NCI-H526 treated with DMSO at 0.1 percent for 48 hours (cell line): ENCODE measurements around the gene CREBBP.

Experiments used
- DNase-seq: peaks from one replicate; lab custom pipeline; 2025; lab: John Stamatoyannopoulos, UW

The CREBBP gene

DNA sequence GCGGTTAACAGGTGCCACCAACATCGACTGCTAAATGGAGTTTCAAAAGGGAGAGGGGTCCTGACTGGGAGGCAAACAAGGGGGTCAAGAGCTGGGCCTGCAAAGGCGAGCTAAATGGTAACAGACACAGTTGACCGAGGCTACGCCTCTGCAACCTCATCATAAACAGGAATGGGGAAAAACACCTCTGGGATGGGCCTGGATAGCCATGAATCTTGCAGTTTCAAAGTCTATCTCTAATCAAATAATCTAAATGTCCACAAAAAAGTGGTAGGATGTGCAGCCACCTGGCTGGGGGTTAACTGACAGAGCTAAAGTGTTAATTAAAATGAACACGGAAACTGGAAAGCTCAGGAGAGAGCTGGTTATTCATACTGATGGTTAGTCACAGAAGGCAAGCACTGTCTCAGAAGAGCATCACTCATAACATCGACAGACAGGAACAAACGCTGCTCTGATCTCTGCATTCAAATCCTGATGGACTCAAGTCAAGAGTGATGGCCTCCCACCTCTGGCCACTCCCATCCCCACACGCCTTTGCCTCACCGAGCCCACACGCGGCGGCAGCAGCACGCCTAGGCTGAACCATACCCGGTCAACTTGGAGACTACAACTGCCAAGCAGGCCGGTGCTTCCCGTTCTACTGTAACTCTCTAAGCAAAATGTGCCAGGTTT lies 56.3 kb downstream of the CREBBP start:
- DNase-seq = no peak

GRCh38 chr16:3823427-3823826 lies 57.1 kb downstream of the CREBBP start:
- DNase-seq = no peak

GRCh38 chr16:3822366-3823045 lies 58.0 kb downstream of the CREBBP start:
- DNase-seq = no peak

GRCh38 chr16:3821184-3821583 lies 59.3 kb downstream of the CREBBP start:
- DNase-seq = no peak

DNA sequence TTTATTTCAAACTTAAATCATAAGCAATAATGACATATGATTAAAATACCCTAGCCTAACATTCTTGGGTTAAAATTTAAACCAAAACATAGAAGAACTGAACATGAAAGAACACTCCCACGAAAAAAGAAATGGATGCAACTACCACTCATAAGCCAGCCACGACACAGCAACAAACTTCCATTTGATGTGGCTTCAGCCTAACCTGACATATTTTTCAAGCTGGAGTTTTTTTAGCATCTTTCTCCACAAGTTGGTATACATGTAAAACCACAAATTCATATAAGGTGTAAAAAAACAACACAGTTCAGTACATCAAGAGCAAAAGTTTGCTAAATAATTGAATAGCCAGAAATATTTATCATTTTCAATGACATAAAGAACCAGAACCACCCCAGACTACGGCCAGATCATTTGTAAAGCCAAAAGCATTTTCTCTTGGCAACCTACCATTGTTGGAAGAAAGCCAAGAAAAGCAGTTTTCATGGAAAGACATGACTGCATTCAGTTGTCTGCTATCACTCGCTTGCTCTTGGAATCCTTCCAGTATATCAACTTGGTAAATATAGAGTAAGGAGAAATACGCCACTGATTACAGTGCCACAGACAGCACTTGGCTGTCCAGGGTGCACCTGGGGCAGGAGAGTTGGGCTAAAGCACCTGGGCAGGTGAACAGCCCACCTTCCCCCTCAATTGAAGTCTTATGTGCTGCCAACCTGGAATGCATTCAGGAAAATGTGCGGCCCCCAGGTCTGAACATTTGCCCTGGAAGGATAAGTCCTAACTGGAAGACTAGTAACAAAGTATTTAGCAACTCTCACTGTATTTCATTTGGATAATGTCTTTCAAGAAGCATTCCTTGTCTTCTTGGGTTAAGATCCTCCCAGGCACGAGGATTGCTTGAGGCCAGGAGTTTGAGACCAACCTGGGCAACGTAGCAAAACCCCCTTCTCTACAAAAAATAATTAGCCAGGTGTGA lies 60.5 kb downstream of the CREBBP start:
- DNase-seq = no peak

DNA sequence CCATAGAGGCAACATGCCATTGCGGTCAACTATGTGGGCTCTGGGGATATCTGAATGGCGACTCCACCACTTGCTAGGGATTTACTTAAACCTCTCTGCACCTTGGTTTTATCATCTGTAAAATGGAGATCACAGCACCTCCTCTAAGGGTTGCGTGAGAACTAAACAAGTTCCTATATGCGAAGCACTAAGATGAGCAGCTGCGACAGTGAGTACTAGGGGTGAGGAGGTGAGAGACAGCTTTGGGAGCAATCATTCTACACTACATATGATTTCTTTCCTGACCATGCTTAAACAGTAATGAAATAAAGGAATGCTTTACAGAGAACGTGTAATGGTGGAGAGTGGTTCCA lies 61.4 kb downstream of the CREBBP start:
- DNase-seq = no peak

- no peak for DNase-seq
Measured at GRCh38 chr16:3816326-3816725, 64.2 kb downstream of the CREBBP start.

- DNase-seq = no peak
Measured at GRCh38 chr16:3814755-3815154, 65.8 kb downstream of the CREBBP start.

DNA sequence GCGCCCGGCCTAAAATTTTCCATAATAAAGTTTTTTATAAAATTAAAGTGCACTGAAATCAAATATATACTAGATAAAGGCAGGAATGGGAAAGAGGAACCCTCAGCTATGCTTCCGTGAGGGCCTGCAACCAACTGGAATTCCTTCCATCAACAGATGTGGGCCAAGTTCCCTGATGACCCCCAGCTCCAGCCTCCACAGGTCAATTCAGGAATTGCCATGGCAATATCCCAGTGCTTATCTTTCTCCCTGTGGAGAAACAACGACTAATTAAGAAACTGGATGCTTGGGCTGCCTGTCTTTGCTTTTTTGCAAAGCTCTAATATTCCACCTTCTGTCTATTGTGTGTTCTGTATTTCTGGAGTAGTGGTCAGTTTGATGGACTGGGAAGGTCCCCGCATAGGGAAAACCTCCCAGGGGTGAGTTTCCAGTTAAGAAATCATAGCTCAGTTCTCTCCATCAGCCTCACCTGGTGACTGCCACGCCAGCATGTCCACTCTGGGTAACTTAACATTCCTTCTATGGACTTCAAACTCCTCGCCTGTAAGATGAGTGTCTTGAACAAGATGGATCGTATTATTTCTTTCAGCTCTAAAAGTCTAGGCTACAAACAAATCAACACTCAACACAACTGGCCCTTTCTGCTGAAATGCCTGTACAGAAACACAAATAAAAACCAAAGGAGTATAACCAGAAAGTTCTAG lies 67.9 kb downstream of the CREBBP start:
- no peak for DNase-seq

DNA sequence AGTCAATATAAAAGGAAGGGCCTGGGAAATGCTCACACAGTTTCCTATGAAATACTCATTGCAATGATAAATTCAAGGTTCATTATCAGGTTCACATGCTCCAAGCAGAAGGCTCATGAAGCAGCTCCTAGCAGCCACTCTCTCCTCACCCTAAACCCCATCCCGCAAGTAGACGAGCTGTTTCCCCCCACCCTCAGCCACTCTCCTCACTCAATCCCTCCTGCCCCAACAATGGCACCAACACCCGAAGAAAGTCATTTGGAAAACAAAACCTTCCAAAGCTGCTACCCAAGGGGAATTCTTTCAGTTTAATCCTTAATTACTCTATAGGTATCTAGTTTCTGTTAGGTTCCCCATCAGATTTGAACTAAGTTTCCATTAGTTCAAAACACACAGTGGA lies 69.7 kb downstream of the CREBBP start:
- no peak for DNase-seq

DNA sequence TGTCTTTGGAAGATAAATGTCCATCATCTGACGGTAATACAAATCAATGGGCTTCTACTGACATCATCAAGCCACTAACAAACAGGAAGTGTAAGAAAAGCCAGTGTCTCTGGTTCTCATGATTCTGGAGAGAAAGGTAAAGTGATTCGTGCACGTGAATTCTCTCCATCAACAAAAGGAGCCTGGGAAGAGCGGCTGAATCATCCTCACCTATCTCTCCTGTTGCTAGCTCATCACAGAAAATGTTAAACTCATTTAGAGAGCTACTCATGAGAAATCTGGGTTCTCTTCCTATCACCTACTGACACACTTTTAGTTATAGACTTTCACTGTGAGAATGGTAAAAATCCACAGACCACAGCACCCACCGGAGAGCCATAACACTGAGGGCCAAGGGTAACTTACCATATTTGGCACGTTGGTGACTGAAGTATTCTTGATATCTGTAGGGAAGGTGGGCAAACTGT lies 70.3 kb downstream of the CREBBP start:
- DNase-seq = no peak

DNA sequence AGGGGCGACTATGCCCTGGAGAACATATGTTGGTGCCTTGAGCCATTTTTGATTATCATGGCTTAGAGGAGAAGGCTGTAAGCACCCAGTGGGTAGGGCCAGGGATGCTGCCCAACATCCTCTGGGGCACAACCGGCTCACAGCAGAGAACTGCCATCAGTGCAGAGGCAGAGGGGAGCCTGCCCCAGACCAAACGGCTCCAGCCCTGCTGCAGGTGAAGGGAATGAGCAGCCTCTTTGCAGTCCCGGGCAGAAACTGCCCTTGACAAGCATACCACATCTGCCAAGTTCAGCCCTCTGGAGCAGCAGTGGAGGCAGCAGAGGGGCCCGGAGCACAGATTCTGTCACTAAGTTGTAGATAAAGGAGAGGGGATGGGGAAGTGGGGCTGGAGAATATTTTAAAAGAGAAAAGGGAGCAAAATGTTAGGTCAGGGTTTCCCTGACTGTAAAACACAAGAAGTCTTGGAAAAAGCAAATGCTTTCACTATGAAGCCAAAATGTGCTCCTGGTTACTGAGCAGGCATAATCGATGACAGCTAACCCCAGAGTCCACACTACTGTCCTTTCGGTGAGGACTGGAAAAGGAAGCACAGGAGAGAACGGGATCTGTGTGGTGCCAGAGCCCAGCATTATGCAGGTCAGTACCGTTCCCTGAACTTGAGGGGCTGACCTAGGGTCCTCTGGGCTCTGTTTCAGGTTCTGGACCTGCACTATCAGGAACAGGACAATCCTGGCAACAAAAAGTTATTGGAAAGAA lies 72.0 kb downstream of the CREBBP start:
- DNase-seq = no peak

DNA sequence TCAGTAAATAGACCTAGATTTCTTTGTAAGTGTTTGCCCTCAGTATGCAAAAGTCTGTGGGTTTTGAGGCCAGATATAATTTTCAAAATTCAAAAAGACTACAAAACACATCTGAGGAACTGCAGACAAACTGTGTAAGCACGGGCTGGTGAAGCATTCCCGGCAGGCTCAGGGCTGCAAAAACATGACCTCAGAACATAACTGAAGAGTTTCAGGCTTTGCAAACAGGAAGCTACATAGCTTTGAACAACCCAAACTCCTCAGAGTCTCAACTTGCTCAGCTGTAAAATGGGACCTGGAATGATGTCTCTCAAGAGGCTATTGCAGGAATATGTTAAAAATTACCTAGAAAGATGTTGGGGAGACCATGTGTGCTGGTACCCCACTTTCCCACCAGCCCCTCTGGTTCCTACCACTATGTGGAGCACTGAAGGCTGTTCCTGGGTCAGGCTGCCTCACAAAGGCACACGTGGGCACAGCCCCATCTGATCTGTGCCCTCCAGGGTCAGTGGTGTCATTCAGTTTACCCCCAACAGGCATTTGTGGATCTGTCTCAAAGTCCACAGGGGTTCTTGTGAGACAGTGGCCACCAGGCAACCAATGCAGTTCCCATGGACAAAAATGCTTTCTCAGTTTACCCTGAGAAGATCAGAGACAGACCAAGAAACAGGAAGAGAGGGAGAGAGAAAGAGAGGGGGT lies 72.9 kb downstream of the CREBBP start:
- no peak for DNase-seq

DNA sequence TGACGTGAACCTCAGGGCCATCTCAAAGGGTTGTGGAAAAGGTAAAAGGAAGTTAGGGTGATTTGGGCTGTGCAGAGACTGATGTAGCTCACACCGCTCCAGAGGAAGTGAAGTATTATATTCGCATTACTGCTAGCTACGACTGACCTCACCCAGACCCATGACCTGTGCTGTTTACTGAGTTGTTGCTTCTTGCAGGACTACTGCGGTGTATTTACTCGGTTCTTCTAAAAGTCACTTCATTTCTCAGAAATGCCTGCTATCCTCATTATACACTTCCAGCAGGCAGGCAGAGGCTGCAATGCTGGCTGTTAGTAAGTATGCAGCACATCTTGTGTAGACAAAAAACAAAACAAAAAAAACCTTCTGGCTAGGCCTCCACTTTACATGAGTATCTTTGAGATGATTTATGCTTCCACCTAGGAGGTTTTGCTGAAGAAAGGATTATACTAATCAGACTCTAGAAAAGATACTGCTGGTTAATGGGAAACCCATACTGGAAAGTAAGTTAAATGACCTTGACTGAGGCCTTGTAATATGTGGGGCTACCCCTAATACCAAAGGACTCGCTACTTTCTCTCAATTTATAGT lies 76.0 kb downstream of the CREBBP start:
- DNase-seq = no peak

- DNase-seq = no peak
Measured at GRCh38 chr16:3800477-3801270, 79.8 kb downstream of the CREBBP start.

DNA sequence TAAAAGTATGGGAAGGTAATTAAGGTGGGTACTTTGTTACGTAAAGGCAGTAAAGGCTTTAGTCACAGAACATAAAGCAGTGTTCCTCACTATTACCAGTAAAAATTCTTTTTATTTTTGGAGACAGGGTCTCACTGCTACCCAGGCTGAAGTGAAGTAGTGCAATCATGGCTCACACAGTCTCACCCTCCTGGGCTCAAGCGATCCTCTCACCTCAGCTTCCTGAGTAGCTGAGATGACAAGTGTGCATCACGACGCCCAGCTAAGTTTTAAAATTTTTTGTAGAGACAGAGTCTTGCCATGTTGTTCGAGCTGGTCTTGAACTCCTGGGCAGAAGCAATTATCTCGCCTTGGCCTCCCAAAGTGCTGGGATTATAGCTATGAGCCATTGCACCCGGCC lies 80.5 kb downstream of the CREBBP start:
- DNase-seq = no peak

- no peak for DNase-seq
Measured at GRCh38 chr16:3799354-3799753, 81.2 kb downstream of the CREBBP start.

GRCh38 chr16:3798838-3799237 lies 81.7 kb downstream of the CREBBP start:
- DNase-seq = no peak
